NCI-H524 (cell line): Measurements from ENCODE around the gene VPS26C.
"Not testable (repeated sequence)": the region's sequence is repeated elsewhere in the genome, so short reads cannot be mapped to it uniquely, and the experiment has no call there.

ENCODE experiments used
- DNase-seq, 2 experiments: peaks; one replicate each; lab custom pipeline; 2025; lab: John Stamatoyannopoulos, UW

The VPS26C gene

DNA sequence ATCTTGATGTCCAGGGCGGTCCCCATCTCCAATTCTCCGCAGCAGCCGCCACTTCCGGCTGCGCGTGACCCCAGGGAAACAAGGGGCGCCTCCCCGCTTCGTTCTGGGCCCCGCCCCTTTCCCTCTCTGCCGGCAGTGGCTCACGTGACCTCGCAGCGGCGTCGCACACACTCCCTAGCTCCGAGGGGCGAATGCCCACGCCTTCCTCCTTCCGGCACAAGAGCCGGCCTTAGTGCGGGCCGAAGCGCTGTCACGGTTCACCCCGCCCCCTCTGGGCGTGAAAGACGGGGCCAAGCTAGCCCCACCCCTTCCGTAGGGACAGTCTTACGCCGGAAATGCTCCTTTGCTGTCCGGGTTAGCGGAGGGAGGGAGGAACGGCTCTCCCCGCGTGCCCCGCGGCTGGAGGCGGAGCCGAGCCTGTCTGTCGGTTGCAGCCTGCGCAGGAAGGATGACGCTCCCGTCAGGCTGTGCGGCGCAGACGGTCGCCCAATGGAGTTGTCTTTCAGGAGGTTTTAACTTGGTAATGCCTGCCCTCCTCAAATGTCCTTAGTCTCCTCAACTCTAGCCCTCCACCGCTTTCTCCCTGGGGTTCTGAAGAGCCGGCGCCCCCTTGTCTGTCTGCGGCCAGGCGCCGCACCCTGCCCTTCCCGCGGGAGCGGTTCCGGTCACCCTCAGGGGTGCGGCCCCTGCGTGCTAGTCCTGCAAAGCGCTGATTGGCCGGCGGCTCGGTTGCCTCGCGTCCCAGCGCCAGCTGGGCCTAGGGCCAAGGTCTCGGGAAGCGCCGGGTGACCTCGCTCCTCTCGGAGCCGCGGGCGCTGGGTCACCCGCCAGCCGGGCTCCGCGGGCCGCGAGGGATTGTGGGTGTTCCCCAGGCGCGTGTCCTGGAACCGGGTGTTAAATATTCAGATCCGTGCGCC lies at the start of gene VPS26C:
Gene VPS26C, minus strand, starts transcription at position 66 of the 917 bp plus-strand sequence. Its CDS starts 40 bp downstream, at position 26.
- peak; percentile 98 to 100 for DNase-seq

DNA sequence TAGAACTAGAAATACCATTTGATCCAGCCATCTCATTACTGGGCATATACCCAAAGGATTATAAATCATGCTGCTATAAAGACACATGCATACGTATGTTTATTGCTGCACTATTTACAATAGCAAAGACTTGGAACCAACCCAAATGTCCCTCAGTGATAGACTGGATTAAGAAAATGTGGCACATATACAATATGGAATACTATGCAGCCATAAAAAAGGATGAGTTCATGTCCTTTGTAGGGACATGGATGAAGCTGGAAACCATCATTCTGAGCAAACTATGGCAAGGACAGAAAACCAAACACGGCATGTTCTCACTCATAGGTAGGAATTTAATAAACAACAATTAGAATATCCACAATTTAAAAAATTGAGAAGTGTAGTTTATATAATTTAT lies 48.9 kb upstream of the VPS26C start:
- not testable (repeated sequence) for DNase-seq

DNA sequence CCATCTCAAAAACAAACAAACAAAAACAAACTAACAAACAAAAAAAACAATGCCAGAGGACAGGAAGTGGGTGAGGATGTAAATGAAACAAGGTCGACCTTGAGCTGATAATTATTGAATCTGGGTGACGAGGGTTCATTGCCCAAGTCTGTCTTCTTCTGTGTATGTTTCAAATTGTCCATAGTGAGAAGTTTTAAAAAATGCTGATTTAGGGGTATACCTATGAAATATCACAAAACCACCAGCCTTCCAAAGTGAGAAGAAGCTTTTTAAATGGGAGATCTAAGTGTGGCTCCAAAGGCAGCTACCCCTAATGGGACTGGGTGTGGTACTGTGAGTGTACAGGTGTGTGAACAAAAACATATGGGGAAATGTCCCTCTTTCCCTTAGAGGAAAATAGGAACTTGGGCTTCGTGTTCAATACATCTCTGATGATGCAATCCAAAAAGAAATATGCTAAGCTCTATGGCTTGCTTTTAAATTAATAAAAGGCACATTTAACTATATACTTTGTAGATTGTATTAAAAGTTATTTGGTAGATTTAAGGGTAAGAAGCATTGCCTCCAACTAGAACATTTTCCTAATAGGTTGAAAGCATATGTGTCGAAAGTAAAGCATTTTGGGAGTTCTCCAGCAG lies 33.1 kb upstream of the VPS26C start:
- DNase-seq = no peak

DNA sequence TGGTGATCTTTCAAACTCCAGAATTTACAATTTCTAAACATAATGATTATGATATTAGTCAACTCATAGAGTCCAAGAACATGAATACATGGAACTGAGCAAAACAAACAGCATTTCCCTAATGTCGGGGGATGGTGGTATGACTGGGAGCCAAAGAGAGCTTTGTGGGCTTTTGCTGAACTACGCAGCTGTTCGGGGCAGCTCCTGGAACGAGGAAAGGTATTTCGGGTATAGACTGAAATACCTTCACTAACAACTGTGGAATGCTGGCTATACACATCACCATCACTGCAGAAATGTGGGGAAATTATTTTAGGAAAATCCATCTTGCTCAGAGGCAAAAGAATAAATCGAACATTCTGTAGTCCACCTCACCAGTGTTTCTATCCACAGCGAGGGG lies 30.2 kb upstream of the VPS26C start:
- no peak for DNase-seq

DNA sequence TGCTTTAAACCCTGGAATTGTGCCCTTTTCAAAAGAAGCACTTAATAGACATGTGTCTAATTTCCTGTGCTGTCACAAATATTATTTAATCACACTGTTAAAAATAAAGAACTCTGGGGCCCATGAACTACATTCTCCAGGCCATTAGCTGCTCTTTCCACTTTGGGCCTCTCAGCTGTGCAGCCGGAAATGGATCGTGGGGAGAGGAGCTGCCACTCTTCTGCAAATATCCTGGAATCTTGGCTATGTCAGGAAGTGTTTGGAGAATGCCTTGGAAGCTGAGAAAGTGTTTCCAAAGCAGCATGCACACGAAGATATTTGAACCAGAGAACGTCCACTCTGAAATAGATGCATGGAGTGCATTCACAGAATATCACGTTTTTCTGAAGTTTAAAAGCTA lies 27.5 kb upstream of the VPS26C start:
- DNase-seq = no peak

DNA sequence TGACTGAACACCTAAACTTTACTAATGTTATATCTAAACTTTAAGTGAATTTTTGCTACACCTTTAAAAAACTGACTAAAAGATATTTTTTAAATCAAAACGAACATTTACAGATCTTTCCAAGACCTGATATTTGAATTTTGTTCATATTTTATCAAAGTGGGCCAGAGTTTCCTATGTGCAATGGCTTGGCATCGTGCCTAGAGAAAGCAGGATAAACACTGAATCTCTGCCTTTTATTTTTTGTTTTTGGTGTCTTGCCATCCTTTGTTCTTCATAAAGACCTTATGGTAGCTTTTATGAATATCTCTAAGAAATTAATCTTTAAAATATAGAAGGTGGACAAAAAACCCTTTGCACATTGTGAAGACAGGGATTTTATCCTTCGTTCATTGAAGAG lies 25.8 kb upstream of the VPS26C start:
- no peak for DNase-seq

DNA sequence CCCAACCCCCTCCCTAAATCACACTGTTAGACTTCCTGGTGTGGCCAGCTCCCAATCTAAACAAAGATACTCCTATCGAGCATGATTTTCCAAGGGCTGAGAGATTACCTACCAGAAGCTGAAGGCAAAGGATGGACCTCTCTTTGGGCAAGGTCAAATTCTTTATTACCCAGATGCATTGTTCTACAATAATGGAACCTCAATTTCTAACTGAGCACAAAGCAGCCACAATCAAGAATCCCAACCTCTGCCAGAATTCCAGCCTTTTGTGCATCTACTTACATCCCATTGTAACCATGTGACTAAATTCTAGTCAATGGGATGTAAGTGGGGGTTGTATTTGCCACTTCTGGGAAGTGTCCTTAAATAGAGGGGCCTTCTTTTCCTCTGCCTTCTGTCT lies 24.9 kb upstream of the VPS26C start:
- DNase-seq = no peak

DNA sequence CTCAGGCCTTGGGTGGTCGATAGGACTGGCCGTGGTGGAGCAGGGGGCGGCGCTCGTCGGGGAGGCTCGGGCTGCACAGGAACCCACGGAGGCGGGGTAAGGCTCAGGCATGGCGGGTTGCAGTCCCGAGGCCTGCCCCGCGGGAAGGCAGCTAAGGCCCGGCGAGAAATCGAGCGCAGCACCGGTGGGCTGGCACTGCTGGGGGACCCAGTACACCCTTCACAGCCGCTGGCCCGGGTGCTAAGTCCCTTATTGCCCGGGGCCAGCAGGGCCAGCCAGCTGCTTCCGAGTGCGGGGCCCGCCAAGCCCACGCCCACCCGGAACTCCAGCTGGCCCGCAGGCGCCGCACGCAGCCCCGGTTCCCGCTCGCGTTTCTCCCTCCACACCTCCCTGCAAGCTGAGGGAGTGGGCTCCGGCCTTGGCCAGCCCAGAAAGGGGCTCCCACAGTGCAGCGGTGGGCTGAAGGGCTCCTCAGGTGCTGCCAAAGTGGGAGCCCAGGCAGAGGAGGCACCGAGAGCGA lies 16.1 kb upstream of the VPS26C start:
- DNase-seq = not testable (repeated sequence)

DNA sequence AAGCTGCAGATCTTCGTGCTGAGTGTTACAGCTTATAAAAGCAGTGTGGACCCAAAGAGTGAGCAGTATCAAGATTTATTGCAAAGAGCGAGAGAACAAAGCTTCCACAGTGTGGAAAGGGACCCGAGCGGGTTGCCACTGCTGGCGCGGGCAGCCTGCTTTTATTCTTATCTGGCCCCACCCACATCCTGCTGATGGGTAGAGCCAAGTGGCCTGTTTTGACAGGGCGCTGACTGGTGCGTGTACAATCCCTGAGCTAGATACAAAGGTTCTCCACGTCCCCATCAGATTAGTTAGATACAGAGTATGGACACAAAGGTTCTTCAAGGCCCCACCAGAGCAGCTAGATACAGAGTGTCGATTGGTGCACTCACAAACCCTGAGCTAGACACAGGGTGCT lies 15.5 kb upstream of the VPS26C start:
- DNase-seq = not testable (repeated sequence)

DNA sequence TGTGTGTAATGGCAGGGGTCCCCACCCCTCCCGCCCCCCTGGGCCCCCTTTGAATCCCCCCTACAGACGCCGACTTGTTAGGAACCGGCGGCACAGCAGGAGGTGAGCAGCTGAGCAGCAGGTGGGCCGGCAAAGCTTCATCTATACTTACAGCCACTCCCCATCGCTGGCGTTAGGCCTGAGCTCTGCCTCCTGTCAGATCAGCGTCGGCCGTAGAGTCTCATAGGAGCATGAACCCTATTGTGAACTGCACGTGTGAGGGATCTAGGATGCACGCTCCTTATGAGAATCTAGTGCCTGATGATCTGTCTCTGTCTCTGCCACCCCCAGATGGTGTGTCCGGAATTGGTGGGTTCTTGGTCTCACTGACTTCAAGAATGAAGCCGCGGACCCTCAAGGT lies 14.9 kb upstream of the VPS26C start:
- peak; percentile 56 to 76 for DNase-seq

DNA sequence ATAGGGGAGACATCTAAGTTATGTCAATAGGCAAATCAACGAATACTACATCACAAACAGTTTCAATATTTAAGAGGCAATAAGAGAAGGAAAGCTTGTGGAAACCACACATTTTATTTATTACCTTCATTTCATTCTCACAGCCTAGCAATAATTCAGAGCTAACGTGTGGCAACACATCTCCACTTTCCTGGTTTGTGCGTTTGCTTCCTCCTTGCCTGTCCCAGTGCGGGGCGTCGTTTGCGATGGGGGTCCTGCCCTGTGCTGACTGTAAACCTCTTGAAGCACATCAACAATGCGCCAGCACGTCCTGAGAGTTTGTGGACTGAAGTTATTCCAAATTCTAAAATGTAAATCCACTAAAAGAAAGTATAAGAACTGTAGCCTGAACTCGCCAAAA lies 14.4 kb upstream of the VPS26C start:
- no peak for DNase-seq

DNA sequence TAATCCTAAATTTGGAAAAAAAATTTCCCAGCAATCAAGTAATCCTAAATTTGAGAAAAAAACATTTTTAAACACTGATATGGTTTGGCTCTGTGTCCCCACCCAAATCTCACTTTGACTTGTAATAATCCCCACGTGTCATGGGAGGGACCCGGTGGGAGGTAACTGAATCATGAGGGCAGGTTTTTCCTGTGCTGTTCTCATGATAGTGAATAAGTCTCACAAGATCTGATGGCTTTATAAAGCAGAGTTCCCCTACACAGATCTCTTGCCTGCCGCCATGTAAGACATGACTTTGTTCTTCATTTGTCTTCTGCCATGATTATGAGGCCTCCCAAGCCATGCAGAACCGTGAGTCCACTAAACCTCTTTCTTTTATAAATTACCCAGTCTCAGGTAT lies 12.1 kb upstream of the VPS26C start:
- not testable (repeated sequence) for DNase-seq

DNA sequence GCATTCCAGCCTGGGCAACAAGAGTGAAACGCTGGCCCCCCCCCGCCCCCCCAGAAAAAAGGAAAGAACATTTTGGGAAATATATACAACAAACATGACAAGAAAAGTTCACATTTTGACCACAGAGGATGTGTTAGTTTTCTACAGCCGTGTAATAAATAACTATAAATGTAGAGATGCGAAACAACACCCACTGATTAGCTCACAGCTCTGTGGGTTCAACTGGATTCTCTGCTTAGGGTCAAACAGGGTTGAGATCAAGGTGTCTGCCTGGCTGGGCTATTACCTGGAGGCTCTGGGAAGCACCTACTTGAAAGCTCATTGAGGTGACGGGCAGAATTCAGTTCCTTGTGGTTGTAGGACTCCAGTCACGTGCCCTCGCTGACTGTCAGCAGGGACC lies 11.1 kb upstream of the VPS26C start:
- DNase-seq = no peak

DNA sequence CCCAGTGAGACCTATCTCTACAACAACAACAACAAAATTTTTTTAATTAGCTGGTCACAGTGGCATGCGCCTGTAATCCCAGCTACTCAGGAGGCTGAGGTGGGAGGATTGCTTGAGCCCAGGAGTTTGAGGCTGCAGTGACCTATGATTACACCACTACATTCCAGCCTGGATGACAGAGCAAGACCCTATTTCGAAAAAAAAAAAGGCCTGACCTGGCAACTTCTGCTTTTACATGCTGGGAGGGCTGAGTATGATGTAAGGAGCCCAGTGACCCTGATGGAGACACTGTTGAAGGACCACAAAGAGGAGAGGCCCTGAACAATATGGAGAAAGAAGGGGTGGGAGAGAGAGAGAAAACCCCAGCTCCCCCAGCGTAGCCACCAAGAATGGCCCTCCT lies 9.2 kb upstream of the VPS26C start:
- no peak for DNase-seq

DNA sequence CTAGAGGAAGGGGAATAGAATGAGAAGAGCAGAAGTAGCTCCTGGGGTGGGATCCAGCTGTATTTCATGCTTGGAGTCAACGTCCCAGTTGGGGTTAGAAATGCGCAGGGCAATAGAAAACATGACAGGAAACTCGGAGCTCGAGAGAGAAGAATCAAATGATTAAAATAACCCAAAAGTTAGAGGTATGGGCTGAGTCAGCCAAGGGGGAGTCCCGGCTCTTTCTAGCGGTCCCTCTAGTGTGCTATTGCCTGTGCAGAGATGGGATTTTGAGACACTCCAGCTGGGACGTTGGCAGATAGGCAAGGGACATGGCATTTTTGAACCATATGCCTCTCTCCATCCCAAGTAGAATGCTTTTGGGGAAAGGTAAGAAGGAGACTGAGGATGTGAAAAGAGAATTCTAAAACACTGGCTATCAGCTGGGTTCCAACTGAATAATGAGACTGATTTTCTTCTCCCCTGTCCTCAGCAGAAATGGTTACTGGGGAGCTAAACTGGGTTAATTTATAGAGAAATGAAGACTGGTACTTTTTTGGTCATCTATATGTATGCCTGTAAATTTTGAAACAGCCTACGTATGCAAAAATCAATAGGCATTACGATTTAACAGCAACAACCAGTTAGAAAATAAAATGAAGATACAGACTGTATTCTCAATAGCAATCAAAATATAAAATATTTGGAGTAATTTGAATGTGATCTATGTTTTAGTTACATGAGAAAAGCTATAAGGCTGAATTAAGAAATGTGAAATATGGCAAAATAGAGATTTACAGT lies 7.0 kb upstream of the VPS26C start:
- DNase-seq = no peak

DNA sequence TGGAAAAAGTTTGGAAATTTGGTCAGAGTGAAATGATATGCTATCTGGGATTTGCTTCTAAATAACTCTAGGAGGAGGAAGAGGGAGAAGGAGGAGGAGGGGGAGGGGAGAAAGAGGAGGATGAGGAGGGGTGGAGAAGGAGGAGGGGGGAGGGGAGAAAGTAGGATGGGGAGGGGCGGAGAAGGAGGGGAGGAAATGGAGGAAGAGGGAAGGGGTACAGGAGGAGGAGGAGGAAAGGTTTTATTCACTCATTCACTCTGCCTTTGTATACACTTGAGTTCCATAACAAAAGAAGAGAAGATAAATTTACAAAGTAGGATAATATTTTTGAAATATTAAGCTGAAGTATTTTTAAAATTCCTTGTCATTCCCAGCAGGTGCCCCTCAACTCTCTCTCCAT lies 6.3 kb upstream of the VPS26C start:
- no peak for DNase-seq

DNA sequence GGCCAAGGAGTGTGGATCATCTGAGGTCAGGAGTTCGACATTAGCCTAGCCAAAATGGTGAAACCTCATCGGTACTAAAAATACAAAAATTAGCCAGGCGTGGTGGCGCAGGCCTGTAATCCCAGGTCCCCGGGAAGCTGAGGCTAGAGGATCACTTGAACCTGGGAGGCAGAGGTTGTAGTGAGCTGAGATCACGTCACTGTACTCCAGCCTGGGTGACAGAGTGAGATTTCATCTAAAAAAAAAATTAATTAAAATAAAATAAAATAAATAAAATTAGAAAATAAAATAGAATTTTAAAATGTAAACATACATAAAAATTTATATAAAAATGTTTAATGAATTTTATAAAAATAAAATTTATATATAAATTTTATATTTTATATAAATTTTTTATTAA lies 5.8 kb upstream of the VPS26C start:
- DNase-seq = no peak

DNA sequence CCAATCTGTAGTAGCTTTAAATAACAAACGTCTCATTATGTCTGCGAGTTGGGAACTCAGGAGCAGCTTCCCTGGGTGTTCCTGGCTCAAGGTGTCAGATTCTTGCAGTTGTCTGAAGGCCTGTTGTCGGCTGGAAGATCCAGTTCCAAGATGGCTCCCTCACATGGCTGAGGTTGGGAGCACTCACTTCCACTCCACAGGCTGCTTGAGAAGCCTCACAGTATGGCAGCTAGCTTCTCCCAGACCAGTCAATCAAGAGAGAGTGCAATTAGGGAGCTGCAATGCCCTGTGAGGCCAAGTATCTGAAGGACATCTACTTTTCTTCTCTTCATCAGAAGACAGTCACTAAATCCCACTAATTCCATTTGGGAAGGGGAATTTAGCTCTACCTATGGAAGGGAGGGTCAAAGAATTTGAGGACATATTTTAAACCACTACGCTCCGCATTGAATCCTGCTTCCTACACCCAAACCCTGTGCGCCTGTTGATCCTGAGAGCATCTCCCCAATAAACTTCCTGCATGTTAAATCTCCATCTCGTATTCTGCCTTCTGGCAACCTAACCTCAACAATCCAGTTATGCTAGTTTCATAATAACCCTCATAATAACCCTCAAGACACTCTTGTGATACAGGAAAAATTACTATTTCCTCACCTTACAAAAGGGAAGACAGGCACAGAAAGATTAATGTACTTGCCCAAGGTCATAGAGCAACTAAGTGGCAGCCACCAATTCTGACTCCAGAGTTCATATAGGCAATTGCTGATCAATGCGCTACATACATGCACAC lies 3.6 kb upstream of the VPS26C start:
- no peak for DNase-seq

DNA sequence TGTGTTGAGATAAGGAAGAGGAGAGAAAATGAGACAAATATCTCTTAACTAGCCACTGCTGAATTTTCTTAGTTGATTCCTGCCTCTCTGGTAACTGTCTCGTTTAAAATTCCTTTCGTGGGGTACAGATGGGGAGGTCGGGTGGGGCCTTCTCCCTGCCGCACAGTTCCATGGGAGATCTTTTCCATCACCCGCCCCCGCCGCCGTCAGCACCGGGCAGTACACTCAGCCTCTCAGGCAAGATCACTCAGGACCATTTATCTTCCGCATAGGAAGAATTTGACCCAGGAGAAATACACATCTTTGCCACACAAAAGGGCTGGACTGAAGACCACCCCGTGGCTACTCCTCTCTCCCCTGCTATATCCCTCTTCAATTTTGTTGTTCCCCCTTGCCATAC lies 2.3 kb upstream of the VPS26C start:
- DNase-seq = no peak

DNA sequence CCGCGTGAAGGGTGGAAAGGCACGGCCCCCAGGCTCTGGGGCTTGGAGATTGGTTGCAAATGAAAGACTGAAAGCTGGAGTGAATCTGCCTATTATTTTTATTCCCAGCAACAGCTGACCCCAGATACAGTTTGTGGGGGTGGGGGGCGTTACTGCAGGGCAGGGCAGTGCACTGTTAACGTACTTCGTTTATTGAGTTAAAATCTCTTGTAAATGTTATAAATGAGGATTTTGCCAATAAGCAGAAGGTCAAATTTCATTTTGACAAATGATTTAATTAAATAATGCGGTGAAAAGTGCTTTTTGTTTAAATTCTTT lies 1.0 kb upstream of the VPS26C start:
- DNase-seq = no peak

DNA sequence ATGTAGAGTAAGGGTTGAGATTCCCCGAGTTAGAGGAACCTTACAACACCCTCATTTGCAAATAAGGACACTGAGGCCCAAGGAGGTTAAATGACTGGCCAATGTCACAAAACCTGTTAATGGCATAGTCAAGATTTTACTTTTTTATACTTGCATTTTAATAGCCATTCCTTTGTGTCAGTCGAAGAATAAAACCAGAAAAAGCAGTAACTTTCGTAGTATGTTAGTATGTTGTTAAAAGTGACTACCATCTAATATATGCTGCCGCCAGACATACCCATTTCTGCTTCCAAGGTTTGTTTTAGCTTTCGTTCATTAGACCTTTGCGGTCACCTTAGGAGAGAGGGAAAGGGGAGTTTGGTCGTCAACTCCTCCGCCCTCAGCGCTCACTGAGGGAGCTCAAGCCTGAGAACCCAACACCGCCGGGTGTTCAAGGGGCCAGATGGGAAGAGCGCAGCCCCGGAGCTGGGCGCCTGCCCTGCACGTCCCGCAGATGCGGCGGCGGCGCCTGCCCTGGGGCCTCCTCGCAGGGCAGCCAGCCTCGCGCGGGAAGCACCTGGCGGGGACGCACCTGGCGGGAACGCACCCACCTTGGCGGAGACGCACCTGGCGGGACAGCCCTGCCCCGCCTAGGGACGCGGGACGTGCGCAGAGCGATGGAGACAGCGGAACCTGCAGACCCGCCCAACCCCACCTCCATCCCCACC lies 466 bp downstream of the VPS26C start:
- DNase-seq = peak; percentile 55 to 71
